HUDEP-2 (cell line): ENCODE data around the gene DCAF8.

Experiments
- DNase-seq, 76 experiments: peaks; one replicate each; lab custom pipeline; 2025; ENCODE audit not compliant: unreplicated experiment in 76 of 76; lab: John Stamatoyannopoulos, UW

Gene DCAF8

GRCh38 chr1:160177667-160178066 lies 84.7 kb downstream of the DCAF8 start:
- no peak for DNase-seq

GRCh38 chr1:160177231-160177630 lies 85.1 kb downstream of the DCAF8 start:
- DNase-seq: peak in 1 of 76 experiments; percentile 5

- no peak for DNase-seq
Observed at GRCh38 chr1:160171980-160172379, 90.4 kb downstream of the DCAF8 start.

- no peak for DNase-seq
Observed at GRCh38 chr1:160171354-160171753, 91.0 kb downstream of the DCAF8 start.

- DNase-seq: no peak
Observed at GRCh38 chr1:160169553-160170399, 92.6 kb downstream of the DCAF8 start.

GRCh38 chr1:160168609-160169369 lies 93.6 kb downstream of the DCAF8 start:
- DNase-seq: no peak

GRCh38 chr1:160168016-160168415 lies 94.3 kb downstream of the DCAF8 start:
- DNase-seq: no peak

GRCh38 chr1:160167580-160167979 lies 94.8 kb downstream of the DCAF8 start:
- no peak for DNase-seq

- no peak for DNase-seq
Observed at GRCh38 chr1:160167056-160167455, 95.3 kb downstream of the DCAF8 start.

GRCh38 chr1:160166166-160166868 lies 96.0 kb downstream of the DCAF8 start:
- DNase-seq: no peak
